ENCODE measurements around the gene TTC12.

- TF ChIP-seq ATF3 (CRISPR knock-in tag; conservative IDR thresholded peaks at IDR 0.05): no peak
- TF ChIP-seq SP1 (CRISPR knock-in tag; conservative IDR thresholded peaks at IDR 0.05): no peak
- no peak for TF ChIP-seq CTCF (IDR thresholded peaks at IDR 0.05)
- no peak for TF ChIP-seq GTF2I (CRISPR knock-in tag; conservative IDR thresholded peaks at IDR 0.05)
- TF ChIP-seq MAX (CRISPR knock-in tag; IDR thresholded peaks at IDR 0.05): no peak
- TF ChIP-seq OVOL2 (CRISPR knock-in tag; IDR thresholded peaks at IDR 0.05; ENCODE audit: borderline replicate concordance): no peak
- TF ChIP-seq SMAD3 (CRISPR knock-in tag; IDR thresholded peaks at IDR 0.05; ENCODE audit: borderline replicate concordance): no peak
These were observed 51.5 kb downstream of the TTC12 start for GRCh38 chr11:113365895-113366294.
